HEK293 (cell line): Measurements from ENCODE around the gene CEP55.

Experiments used
- CTCF ChIA-PET: fragments of 350-600 bp; formaldehyde crosslinking; extraction: SDS; loops from one replicate; lab custom pipeline; 2021; ENCODE audit warnings: antibody characterized with exemption; lab: Yijun Ruan, JAX
- POLR2A ChIA-PET: fragments of 300-600 bp; formaldehyde crosslinking; extraction: SDS; loops from one replicate; lab custom pipeline; 2020; ENCODE audit warnings: antibody characterized with exemption, inconsistent platforms; lab: Yijun Ruan, JAX
- H3K27ac ChIP-seq: fragments of 200-500 bp; sonication (Bioruptor generic); 2 replicates; pipeline ENCODE4 v1.5.1; 2014; ENCODE audit warnings: low read depth, low read length, control low read depth, inconsistent platforms; ENCODE audit errors: extremely low read depth
- H3K36me3 ChIP-seq, 2 experiments: fragments of 200-500 bp in 1 of 2; sonication (Bioruptor generic) in 1 of 2; 1 replicate in 1 of 2; 2 replicates in 1 of 2; pipeline ENCODE4 v1.5.1; 2014 to 2017; ENCODE audit warnings: inconsistent platforms in 2 of 2, low read length in 2 of 2; ENCODE audit not compliant: control insufficient read depth in 2 of 2, insufficient read depth in 1 of 2
- H3K4me1 ChIP-seq: fragments of 200-500 bp; sonication (Bioruptor generic); 2 replicates; pipeline ENCODE4 v1.5.1; 2014; ENCODE audit warnings: mild to moderate bottlenecking, low read length, inconsistent platforms; ENCODE audit not compliant: control insufficient read depth, insufficient read depth
- H3K4me3 ChIP-seq: 2 replicates; pipeline ENCODE4 v1.5.1; 2011; ENCODE audit warnings: low read depth, mild to moderate bottlenecking, control low read depth, low read length, moderate library complexity
- H3K9me3 ChIP-seq: fragments of 200-500 bp; sonication (Bioruptor generic); 2 replicates; pipeline ENCODE4 v1.5.1; 2014; ENCODE audit warnings: low read depth, low read length, inconsistent platforms; ENCODE audit not compliant: control insufficient read depth, insufficient read depth
- EGR2 ChIP-seq: fragments of 450-650 bp; formaldehyde crosslinking; IDR thresholded peaks from 2 replicates; pipeline ENCODE4 v1.5.1; 2016; ENCODE audit warnings: low read depth, missing biosample characterization, missing genetic modification characterization
- GLIS1 ChIP-seq: fragments of 450-650 bp; formaldehyde crosslinking; IDR thresholded peaks from 2 replicates; pipeline ENCODE4 v1.5.1; 2016; ENCODE audit warnings: missing biosample characterization, missing genetic modification characterization
- HIC1 ChIP-seq: fragments of 450-650 bp; formaldehyde crosslinking; IDR thresholded peaks from 2 replicates; pipeline ENCODE4 v1.5.1; 2016; ENCODE audit warnings: missing biosample characterization, missing genetic modification characterization
- KLF17 ChIP-seq: fragments of 450-650 bp; formaldehyde crosslinking; IDR thresholded peaks from 2 replicates; pipeline ENCODE4 v1.5.1; 2016; ENCODE audit warnings: missing biosample characterization, missing genetic modification characterization
- PRDM1 ChIP-seq: fragments of 450-650 bp; formaldehyde crosslinking; IDR thresholded peaks from 2 replicates; pipeline ENCODE4; 2016; ENCODE audit warnings: missing biosample characterization, missing genetic modification characterization
- SP7 ChIP-seq: fragments of 450-650 bp; formaldehyde crosslinking; IDR thresholded peaks from 2 replicates; pipeline ENCODE4 v1.5.1; 2016; ENCODE audit warnings: missing biosample characterization, missing genetic modification characterization
- WT1 ChIP-seq: fragments of 450-650 bp; formaldehyde crosslinking; IDR thresholded peaks from 2 replicates; pipeline ENCODE4 v1.5.1; 2016; ENCODE audit warnings: missing biosample characterization, missing genetic modification characterization
- ZBTB21 ChIP-seq: fragments of 450-650 bp; formaldehyde crosslinking; IDR thresholded peaks from 2 replicates; pipeline ENCODE4 v1.5.1; 2017; ENCODE audit warnings: missing biosample characterization, missing genetic modification characterization
- ZFHX2 ChIP-seq: fragments of 450-650 bp; formaldehyde crosslinking; conservative IDR thresholded peaks from 2 replicates; pipeline ENCODE4 v1.5.1; 2016; ENCODE audit warnings: missing biosample characterization, missing genetic modification characterization
- ZFP37 ChIP-seq: fragments of 450-650 bp; formaldehyde crosslinking; IDR thresholded peaks from 2 replicates; pipeline ENCODE4 v1.5.1; 2016; ENCODE audit warnings: missing biosample characterization, missing genetic modification characterization
- ZFP69B ChIP-seq: fragments of 450-650 bp; formaldehyde crosslinking; IDR thresholded peaks from 2 replicates; pipeline ENCODE4 v1.5.1; 2016; ENCODE audit warnings: missing biosample characterization, missing genetic modification characterization
- ZNF10 ChIP-seq: fragments of 450-650 bp; formaldehyde crosslinking; IDR thresholded peaks from 2 replicates; pipeline ENCODE4 v1.5.1; 2017; ENCODE audit warnings: missing biosample characterization, missing genetic modification characterization
- ZNF175 ChIP-seq: fragments of 450-650 bp; formaldehyde crosslinking; IDR thresholded peaks from 2 replicates; pipeline ENCODE4 v1.5.1; 2016; ENCODE audit warnings: missing biosample characterization, missing genetic modification characterization
- ZNF23 ChIP-seq: fragments of 450-650 bp; formaldehyde crosslinking; IDR thresholded peaks from 2 replicates; pipeline ENCODE4 v1.5.1; 2016; ENCODE audit warnings: missing biosample characterization, missing genetic modification characterization, borderline replicate concordance
- ZNF26 ChIP-seq: fragments of 450-650 bp; formaldehyde crosslinking; IDR thresholded peaks from 2 replicates; pipeline ENCODE4 v1.5.1; 2016; ENCODE audit warnings: missing biosample characterization, missing genetic modification characterization
- ZNF280C ChIP-seq: fragments of 450-650 bp; formaldehyde crosslinking; IDR thresholded peaks from 2 replicates; pipeline ENCODE4 v1.5.1; 2016; ENCODE audit warnings: missing biosample characterization, missing genetic modification characterization
- ZNF341 ChIP-seq: fragments of 450-650 bp; formaldehyde crosslinking; IDR thresholded peaks from 2 replicates; pipeline ENCODE4; 2016; ENCODE audit warnings: low read depth, missing biosample characterization, missing genetic modification characterization
- ZNF416 ChIP-seq: fragments of 450-650 bp; formaldehyde crosslinking; IDR thresholded peaks from 2 replicates; pipeline ENCODE4 v1.5.1; 2016; ENCODE audit warnings: missing biosample characterization, missing genetic modification characterization
- ZNF510 ChIP-seq: fragments of 450-650 bp; formaldehyde crosslinking; IDR thresholded peaks from 2 replicates; pipeline ENCODE4 v1.5.1; 2018; ENCODE audit warnings: mild to moderate bottlenecking, missing genetic modification characterization, missing biosample characterization; ENCODE audit not compliant: insufficient replicate concordance
- ZNF555 ChIP-seq: fragments of 450-650 bp; formaldehyde crosslinking; conservative IDR thresholded peaks from 2 replicates; pipeline ENCODE4 v1.5.1; 2017; ENCODE audit warnings: missing biosample characterization, mild to moderate bottlenecking, missing genetic modification characterization, inconsistent platforms
- ZNF600 ChIP-seq: fragments of 450-650 bp; formaldehyde crosslinking; IDR thresholded peaks from 2 replicates; pipeline ENCODE4 v1.5.1; 2016; ENCODE audit warnings: missing biosample characterization, missing genetic modification characterization
- ZNF629 ChIP-seq: fragments of 450-650 bp; formaldehyde crosslinking; IDR thresholded peaks from 2 replicates; pipeline ENCODE4 v1.5.1; 2017; ENCODE audit warnings: missing biosample characterization, missing genetic modification characterization
- ZNF660 ChIP-seq: fragments of 450-650 bp; IDR thresholded peaks from 2 replicates; pipeline ENCODE4 v1.5.1; 2018; ENCODE audit warnings: missing biosample characterization, mild to moderate bottlenecking, missing genetic modification characterization

CEP55 gene

GRCh38 chr10:93458821-93459257 is 37.6 kb upstream of the CEP55 start (continued):
- TF ChIP-seq HIC1 (tag by site-specific recombination) (peak; percentile 87), SP7 (peak; percentile 83; the same call in 1 of the 2 replicates), GLIS1 (tag by site-specific recombination) (peak; percentile 67), ZFHX2 (peak; percentile 59), WT1 (tag by site-specific recombination) (0 out of 2 replicates have a peak, but pooled peaks have one; percentile 9), ZNF629 (tag by site-specific recombination) (0 out of 2 replicates have a peak, but pooled peaks have one; percentile 1), ZNF555 (tag by site-specific recombination) (no peak), ZNF175 (tag by site-specific recombination) (no peak), ZBTB21 (tag by site-specific recombination) (peak; percentile 15; the same call in 1 of the 2 replicates), ZNF10 (peak; percentile 85), PRDM1 (tag by site-specific recombination) (peak; percentile 49; the same call in 1 of the 2 replicates), ZFP37 (peak; percentile 52; the same call in 1 of the 2 replicates), ZNF660 (tag by site-specific recombination) (peak; percentile 90), EGR2 (tag by site-specific recombination) (peak; percentile 69; the same call in 1 of the 2 replicates), ZNF510 (tag by site-specific recombination) (no peak), ZNF600 (tag by site-specific recombination) (peak; percentile 93)
- TF ChIP-seq, all 188 proteins: peak for 17

GRCh38 chr10:93459466-93459865 is 36.9 kb upstream of the CEP55 start:
- H3K4me3 ChIP-seq, result no peak overlapping the region
- H3K36me3 ChIP-seq, result no peaks in the 10 kb centered on the region
- no peaks in the 10 kb centered on the region for H3K9me3 ChIP-seq
- ChIA-PET POLR2A (interaction anchor here (0.8 to 2.2 kb wide), 8 partner anchors 9 to 79 kb away, joined by 3 to 14 read pairs (median 4); partner anchors contain the start of gene MYOF), CTCF (interaction anchor here (0.6 to 5.1 kb wide), 6 partner anchors 17 to 220 kb away, joined by 3 to 33 read pairs (median 4); partner anchors contain the start of gene MYOF)
- TF ChIP-seq ZNF555 (tag by site-specific recombination) (no peak), ZFP69B (tag by site-specific recombination) (no peak), ZNF416 (tag by site-specific recombination) (no peak)
- H3K4me1 ChIP-seq, result no peaks in the 10 kb centered on the region
- H3K27ac ChIP-seq, result no peak overlapping the region

- Histone ChIP-seq H3K4me3 (no peak overlapping the region), H3K4me1 (no peaks in the 10 kb centered on the region), H3K9me3 (no peaks in the 10 kb centered on the region), H3K27ac (no peak overlapping the region), H3K36me3 (no peaks in the 10 kb centered on the region)
- CTCF ChIA-PET, result interaction anchor here (0.7 to 2.5 kb wide), 4 partner anchors 10 to 144 kb away, joined by 3 to 13 read pairs (median 4); partner anchors contain the start of gene MYOF
- POLR2A ChIA-PET, result no interaction called here
- TF ChIP-seq ZNF26 (no peak), ZNF280C (tag by site-specific recombination) (no peak), KLF17 (tag by site-specific recombination) (no peak), ZFHX2 (peak; percentile 44; the same call in 1 of the 2 replicates), ZNF23 (tag by site-specific recombination) (no peak), ZNF341 (no peak)
Observed at GRCh38 chr10:93461109-93461806, 35.2 kb upstream of the CEP55 start.
